Measurements from ENCODE around the gene ETF1. TPM values are rescaled to one million over a fixed set of nuclear protein-coding genes. Genes with fewer than 3 reads are reported as not detected.

ETF1 gene
- total RNA-seq, 3 donors from 2014 or later, result 95.4 to 112 (median 104) TPM

DNA sequence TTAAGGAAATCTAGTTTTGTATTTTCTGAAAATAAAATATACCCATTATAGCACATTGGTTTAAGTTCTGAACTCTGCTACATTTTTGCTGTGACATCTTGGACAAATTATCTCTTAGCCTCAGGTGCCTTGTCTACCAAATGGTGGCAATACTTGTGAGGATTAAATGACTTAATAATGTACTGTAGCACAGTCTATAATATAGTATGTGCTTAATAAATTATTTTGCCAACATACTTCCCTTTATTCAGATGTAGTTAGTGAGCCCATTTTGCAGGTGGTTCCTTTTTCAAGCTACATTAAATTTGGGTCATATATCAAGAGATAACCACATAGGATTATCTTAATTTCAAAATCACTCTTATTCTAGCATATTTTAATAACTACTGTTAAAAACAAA, 3.2 kb downstream of the ETF1 start:
- TF ChIP-seq POLR2A (IDR thresholded peaks at IDR 0.05), result no peak
- Histone ChIP-seq H3K4me1 (peaks cover under 1 to 26% of the 10 kb centered on the region in 2 donors), H3K27ac (no peak overlapping the region), H3K27me3 (no peaks in the 10 kb centered on the region), H3K9me3 (no peaks in the 10 kb centered on the region), H3K4me3 (no peak overlapping the region), H3K36me3 (no peaks in the 10 kb centered on the region)
- intact Hi-C loops (cut with DNase I; ENCODE audit: low total_unique reads), result no loop called here
- DNase-seq (ENCODE audit: low spot score in 2 of 2), result no peak

DNA sequence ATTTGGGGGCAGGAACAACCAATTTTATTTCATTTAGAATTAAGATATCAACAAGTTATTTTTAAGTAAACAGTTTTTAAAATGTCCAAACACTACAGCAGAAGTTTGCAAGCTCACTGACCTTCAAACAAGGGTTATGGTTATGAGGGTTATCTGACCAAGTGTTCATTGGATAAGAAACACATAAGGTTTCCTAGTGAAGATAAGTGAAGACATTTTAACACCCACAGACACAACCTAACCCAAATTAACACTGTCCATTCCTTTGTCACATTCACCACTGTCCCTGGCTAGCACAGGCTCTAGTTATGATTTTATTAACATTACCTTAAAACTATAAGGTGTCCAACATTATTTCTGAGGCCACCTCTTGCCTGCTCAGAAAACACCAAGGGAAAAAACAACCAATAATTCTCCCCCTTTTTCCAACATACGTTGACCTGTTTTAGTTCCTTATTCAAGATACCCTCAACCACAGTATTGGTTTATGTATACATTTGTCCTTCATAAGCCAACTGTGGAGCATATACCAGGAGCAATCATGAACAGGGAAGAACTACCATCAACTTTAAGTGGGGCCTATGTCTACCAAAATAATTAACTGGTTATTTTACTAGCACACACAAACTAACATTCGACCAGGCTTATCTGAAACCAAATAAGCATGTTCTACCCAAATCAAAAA, 4.0 kb downstream of the ETF1 start:
- peaks cover 0 to 21% of the 10 kb centered on the region in 2 donors for H3K4me1 ChIP-seq

DNA sequence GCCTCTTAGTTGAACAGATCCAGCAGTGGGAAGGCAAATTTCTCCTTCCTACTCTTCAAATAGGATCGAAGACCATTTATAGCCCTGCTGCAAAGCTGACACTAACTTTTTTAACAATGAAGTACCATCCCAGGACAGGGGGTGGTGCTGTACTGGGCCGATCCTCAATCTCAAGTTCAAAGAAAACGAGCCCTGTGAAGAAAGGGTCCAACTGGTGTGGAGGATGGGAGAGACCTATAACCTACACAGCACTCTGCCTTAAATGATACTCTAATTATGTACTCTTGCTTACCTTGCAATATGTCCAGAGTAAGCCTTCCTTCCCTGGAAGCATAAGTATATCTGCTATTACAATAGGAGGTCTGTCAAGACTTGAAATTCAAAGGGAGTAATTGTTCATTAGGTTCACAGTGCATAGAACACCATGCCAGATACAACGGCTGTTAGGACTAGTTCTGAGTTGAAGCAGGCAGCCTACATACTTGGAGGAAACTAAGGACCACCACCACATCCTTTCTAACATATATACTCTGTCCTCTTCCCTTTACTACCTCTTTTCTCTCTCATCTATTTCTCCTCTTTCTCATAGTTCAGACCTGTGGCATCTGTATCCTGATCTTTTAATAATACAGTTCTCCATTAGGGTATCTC, 6.2 kb downstream of the ETF1 start:
- no peaks in the 10 kb centered on the region for H3K9me3 ChIP-seq
- peaks cover 0 to 19% of the 10 kb centered on the region in 2 donors for H3K4me1 ChIP-seq
- no peak for TF ChIP-seq POLR2A (IDR thresholded peaks at IDR 0.05)
- TF ChIP-seq POLR2AphosphoS5 (IDR thresholded peaks at IDR 0.05), result no peak
- TF ChIP-seq, protein P1, sequence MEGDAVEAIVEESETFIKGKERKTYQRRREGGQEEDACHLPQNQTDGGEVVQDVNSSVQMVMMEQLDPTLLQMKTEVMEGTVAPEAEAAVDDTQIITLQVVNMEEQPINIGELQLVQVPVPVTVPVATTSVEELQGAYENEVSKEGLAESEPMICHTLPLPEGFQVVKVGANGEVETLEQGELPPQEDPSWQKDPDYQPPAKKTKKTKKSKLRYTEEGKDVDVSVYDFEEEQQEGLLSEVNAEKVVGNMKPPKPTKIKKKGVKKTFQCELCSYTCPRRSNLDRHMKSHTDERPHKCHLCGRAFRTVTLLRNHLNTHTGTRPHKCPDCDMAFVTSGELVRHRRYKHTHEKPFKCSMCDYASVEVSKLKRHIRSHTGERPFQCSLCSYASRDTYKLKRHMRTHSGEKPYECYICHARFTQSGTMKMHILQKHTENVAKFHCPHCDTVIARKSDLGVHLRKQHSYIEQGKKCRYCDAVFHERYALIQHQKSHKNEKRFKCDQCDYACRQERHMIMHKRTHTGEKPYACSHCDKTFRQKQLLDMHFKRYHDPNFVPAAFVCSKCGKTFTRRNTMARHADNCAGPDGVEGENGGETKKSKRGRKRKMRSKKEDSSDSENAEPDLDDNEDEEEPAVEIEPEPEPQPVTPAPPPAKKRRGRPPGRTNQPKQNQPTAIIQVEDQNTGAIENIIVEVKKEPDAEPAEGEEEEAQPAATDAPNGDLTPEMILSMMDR (IDR thresholded peaks at IDR 0.05), result no peak
- no peak overlapping the region for H3K4me3 ChIP-seq
- DNase-seq (ENCODE audit: low spot score in 2 of 2), result no peak
- H3K36me3 ChIP-seq, result no peaks in the 10 kb centered on the region
- intact Hi-C loops (cut with DNase I; ENCODE audit: low total_unique reads), result no loop called here
- no peaks in the 10 kb centered on the region for H3K27me3 ChIP-seq
- peak overlapping the region; percentile 10 to 60 for H3K27ac ChIP-seq

More for the DNA sequence above, 4.0 kb downstream of the ETF1 start:
- H3K27ac ChIP-seq, result peak overlapping the region in 1 of 2 donors; percentile 48
- intact Hi-C loops (cut with DNase I; ENCODE audit: low total_unique reads), result no loop called here
- TF ChIP-seq POLR2AphosphoS5 (IDR thresholded peaks at IDR 0.05) (no peak), POLR2A (IDR thresholded peaks at IDR 0.05) (no peak)
- TF ChIP-seq, protein P1 (IDR thresholded peaks at IDR 0.05), result no peak
- no peak overlapping the region for H3K4me3 ChIP-seq
- DNase-seq (ENCODE audit: low spot score in 2 of 2), result no peak
- H3K9me3 ChIP-seq, result no peaks in the 10 kb centered on the region
- H3K27me3 ChIP-seq, result no peaks in the 10 kb centered on the region
- H3K36me3 ChIP-seq, result no peaks in the 10 kb centered on the region

DNA sequence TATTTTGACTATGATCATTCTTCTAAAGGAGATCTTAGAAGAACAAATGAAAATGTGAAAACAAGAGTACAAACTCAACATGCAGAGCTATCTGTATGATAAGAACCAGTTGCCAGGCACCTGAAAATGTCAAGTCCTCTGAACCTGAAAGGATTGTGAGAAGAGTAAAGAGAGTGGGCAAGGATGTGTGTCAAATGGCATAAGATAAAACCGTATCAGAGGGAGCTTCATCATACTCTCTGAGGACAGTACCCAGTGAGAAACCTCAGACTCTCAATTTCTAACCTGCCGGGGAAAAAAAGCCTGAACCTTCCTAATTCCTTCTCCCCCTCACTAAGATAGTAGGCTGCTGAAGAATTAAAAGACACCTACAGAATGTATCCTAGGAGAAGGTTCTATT, 6.8 kb downstream of the ETF1 start:
- no peak for TF ChIP-seq POLR2A (IDR thresholded peaks at IDR 0.05)
- TF ChIP-seq POLR2AphosphoS5 (IDR thresholded peaks at IDR 0.05), result no peak
- TF ChIP-seq, protein P1 (IDR thresholded peaks at IDR 0.05), result no peak
- H3K4me3 ChIP-seq, result no peak overlapping the region
- H3K36me3 ChIP-seq, result no peaks in the 10 kb centered on the region
- DNase-seq (ENCODE audit: low spot score in 2 of 2), result no peak
- H3K27ac ChIP-seq, result peak overlapping the region in 1 of 2 donors; percentile 60
- H3K27me3 ChIP-seq, result no peaks in the 10 kb centered on the region
- H3K9me3 ChIP-seq, result no peaks in the 10 kb centered on the region
- peaks cover 0 to 13% of the 10 kb centered on the region in 2 donors for H3K4me1 ChIP-seq
- intact Hi-C loops (cut with DNase I; ENCODE audit: low total_unique reads), result no loop called here

DNA sequence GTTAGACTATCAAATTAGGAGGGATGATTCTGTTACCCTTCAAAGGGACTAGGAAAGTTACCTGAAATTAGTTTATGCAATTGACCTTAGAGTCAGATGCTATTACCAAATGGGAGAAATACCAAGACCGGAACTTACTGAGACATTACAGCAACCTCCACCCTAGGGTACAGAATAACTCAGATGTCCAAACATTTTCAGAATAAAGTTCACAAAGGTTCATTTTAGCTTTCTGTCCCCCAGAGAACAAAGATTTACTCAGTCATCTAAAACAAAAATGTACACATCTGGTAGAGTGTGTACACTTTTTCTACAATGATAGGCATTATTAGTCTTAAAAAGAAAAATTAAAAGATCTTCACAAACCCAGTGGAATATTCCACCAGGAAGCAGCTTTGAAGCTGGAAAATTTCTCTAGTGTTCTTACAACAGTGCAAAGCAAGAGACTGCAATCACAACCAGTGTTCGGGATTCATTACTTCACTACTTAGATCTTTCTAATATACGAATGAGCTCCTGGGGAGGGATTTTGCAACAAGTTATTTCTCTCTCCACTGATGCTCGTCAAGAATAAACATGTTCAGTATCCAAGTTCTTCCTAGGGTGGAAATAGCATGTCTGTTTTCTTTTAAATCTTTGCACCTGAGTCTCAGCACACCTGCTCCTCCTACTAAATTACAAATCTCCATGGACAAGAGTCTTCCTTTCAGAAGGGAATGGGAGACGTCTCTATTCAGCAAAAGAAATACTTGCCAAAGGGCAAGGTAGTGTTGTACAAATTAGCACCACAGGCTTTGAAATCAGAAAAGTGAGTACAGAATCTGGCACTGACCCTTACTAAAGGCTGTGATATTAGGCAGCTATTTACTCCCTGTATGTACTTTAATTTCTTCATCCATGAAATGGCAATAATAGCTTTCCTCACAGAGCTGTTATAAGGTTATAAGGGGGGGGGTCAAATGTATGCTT, 8.8 kb downstream of the ETF1 start:
- intact Hi-C loops (cut with DNase I; ENCODE audit: low total_unique reads), result no loop called here
- H3K36me3 ChIP-seq, result no peaks in the 10 kb centered on the region
- no peak for DNase-seq (ENCODE audit: low spot score in 2 of 2)
- no peaks in the 10 kb centered on the region for H3K27me3 ChIP-seq
- peaks cover 0 to 4% of the 10 kb centered on the region in 2 donors for H3K4me1 ChIP-seq
- no peaks in the 10 kb centered on the region for H3K9me3 ChIP-seq
- TF ChIP-seq POLR2A (IDR thresholded peaks at IDR 0.05), result no peak
- H3K4me3 ChIP-seq, result no peak overlapping the region
- peak overlapping the region in 1 of 2 donors; percentile 13 for H3K27ac ChIP-seq

All from breast epithelium (tissue), 4 donors.